NCI-H82 treated with DMSO at 0.1 percent for 48 hours (cell line): Measurements from ENCODE around the gene NUSAP1.
A peak's percentile ranks its signal among the peaks of the same experiment; 100 is the strongest.
"Not testable (repeated sequence)": the region's sequence is repeated elsewhere in the genome, so short reads cannot be mapped to it uniquely, and the experiment has no call there.

ENCODE experiments used
- DNase-seq: peaks from one replicate; lab custom pipeline; 2025; ENCODE audit not compliant: unreplicated experiment; lab: John Stamatoyannopoulos, UW

NUSAP1 gene, protein sequence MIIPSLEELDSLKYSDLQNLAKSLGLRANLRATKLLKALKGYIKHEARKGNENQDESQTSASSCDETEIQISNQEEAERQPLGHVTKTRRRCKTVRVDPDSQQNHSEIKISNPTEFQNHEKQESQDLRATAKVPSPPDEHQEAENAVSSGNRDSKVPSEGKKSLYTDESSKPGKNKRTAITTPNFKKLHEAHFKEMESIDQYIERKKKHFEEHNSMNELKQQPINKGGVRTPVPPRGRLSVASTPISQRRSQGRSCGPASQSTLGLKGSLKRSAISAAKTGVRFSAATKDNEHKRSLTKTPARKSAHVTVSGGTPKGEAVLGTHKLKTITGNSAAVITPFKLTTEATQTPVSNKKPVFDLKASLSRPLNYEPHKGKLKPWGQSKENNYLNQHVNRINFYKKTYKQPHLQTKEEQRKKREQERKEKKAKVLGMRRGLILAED

DNA sequence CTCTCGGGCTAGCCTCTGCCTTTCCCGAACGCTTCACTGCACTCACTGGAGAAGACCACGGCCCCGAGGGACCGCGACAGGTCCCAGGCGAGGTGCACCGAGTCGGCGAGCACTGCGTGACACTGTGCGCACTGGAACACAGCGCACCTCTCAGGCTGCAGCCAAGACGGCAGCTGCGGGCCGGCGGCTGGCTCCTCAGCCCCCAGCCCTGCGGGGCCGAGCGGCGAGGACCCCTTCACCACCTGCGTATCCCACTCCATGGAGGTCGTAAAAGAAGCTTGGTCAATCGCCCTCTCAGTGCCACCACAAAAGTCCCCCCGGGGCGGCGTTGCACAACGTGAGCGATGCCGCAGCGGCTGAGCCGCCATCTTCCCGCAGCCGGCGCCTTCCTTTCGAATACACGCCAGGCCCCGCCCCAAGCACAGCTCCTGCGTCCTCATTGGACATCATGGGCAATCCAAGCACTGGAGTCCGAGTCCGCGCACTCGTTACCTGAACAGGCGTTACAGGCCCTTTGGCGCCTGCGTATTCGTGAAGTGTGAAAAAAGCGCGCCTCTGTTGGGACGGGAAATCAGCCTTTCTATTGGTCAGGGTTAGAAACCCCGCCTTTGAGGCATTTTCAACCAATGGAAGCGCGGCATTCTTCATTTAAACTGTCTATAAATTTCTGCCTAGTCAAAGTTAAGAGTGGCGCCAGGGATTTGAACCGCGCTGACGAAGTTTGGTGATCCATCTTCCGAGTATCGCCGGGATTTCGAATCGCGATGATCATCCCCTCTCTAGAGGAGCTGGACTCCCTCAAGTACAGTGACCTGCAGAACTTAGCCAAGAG is at the start of gene NUSAP1, which contains the start of gene OIP5:
TSS of gene NUSAP1 (plus strand) at position 688 of the 832 bp plus-strand sequence. CDS start at position 765, 77 bp downstream.
TSS of gene OIP5 (minus strand) at position 398 of the 832 bp plus-strand sequence. CDS start at position 368, 30 bp downstream.
- DNase-seq = peak; percentile 99

DNA sequence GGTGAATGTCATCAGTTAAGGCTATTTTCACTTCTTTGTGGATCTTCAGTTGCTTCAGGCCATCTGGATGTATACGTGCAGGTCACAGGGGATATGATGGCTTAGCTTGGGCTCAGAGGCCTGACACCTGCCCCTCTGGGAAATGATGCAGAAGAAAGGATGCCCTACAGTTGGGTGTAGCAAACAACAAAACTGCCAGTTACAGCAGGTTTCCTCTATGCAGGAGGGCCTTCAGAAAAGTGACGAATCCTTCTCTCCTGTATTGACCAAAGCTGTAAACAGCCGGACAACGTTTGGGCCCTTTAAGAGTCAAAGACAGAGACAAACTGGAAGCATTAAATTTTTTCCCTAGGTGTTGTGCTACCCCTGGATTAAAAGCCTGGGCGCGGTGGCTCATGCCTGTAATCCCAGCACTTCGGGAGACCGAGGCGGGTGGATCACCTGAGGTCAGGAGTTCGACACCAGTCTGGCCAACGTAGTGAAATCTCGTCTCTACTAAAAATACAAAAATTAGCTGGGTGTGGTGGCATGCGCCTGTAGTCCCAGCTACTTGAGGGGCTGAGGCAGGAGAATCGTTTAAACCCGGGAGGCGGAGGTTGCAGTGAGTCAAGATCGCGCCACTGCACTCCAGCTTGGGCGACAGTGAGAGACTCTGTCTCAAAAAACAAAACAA is 49.6 kb upstream of the NUSAP1 start:
- DNase-seq = not testable (repeated sequence)

DNA sequence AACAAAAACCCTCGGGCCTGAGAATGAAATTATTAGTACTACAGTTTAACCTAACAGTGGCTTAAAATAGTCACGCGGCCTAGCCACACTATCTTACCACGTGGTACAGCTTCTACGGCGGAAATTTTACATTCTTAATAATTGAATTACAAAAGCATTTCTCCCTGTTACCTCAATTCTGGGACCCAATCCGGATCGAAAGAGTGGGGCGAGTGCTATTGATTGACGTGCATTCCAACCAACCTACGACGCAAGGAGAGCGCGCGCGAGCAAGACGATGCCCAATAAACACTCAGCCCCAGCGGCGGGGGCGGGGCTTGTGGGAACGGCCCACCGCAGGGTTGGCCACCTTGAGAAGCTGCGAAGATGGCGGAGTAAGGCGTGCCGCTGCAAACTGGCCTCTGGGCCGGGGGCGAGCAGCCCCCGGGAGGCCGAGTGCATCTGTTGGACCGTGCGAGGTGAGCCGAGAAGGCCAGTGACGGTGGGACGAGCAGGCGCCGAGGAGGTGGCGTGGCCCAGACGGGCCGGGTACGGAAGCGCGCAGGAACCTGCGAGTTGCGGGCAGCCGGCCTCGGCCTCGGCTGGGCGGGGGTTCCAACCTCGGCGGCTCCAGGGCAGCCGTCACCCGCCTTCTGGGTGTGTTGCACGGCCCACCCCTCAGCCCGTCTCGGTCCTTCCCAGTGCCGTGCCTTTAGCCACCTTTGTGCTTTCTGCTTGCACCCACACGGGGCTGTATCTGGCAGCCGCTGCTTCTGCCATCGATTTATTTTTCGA is 48.8 kb upstream of the NUSAP1 start:
- DNase-seq = peak; percentile 98

DNA sequence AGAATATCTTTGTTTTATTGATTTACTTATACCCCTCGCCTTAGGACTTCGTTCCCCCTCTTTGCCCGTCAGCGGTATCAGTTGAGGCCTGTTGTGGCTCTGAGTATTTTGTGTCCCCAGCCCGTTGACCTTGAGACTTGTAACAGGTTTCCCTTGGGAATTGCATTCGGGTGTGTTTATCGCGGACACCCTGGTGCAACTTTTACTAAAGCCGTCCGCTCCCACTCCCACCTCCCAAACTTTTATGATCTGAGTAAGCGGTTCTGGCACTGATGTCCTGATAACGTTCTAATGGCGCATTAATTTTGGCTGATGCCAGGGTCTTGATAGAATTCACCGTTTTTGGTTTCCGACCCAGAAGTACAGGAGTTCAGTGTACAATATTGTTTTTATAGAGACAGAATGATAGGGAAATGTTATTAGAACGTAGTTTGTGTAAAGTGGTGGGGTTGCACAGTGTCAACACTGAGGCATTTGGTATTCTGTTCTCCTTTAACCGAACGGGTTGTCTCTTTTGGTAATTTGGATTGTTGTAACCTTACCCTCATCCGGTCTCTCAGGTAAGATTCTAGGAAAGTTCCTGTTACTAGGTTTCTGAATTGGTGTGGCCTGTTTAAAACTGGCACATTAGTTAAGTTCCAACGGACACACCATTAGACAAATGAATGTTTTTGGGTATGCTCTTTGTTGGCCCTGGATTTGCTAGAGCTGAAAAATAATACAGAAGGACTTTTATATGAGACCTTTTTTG is 48.1 kb upstream of the NUSAP1 start:
- DNase-seq = no peak

DNA sequence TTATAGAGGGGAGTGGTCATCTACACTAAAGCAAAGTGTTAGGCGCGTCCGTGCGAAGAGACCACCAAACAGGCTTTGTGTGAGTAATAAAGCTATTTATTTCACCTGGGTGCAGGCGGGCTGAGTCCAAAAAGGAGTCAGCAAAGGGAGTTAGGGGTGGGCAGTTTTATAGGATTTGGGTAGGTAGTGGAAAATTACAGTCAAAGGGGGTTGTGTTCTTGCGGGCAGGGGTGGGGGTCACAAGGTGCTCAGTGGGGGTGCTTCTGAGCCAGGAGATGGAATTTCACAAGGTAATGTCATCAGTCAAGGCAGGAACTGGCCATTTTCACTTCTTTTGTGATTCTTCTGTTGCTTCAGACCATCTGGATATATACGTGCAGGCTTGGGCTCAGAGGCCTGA is 47.4 kb upstream of the NUSAP1 start:
- DNase-seq = no peak

DNA sequence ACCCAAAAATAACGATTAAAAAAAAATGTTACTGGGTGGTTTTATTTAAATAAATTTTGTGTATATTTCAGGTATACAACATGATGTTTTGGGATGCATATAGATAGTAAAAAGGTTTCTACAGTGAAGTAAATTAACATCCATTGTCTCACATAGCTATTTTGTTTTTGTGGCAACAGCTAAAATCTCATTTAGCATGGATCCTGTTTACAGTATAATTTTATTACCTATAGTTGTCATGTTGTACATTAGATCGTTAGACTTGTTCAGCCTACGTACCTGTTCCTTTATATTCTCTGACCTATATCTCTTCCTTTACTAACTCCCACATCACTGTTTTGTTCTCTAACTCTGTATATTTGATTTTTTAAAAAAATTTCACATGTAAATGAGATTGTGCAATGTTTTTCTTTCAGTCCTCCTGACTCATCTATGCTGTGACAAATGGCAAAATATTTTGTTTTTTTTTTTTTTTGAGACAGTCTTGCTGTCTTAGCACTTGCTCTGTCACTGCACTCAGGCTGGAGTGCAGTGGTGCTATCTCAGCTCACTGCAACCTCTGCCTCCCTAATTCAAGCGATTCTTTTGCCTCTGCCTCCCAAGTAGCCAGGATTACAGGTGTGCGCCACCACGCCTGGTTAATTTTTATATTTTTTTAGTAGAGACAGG is 45.9 kb upstream of the NUSAP1 start:
- DNase-seq = no peak

DNA sequence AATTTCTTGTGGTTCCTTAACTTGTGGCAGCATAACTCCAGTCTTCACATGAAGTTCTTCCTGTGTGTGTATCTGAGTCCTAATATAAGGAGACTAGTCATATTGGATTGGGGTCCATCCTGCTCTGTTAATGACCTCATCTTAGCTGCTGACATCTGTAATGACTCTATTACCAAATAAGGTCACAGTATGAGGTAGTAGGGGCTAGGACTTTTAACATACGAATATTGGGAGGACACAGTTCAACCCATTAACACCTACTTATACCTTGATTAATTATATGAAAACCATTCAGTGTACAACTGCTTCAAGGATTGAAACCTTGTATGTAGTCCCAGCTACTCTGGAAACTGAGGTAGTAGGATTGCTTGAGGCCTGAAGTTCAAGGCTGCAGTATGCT is 44.2 kb upstream of the NUSAP1 start:
- no peak for DNase-seq

DNA sequence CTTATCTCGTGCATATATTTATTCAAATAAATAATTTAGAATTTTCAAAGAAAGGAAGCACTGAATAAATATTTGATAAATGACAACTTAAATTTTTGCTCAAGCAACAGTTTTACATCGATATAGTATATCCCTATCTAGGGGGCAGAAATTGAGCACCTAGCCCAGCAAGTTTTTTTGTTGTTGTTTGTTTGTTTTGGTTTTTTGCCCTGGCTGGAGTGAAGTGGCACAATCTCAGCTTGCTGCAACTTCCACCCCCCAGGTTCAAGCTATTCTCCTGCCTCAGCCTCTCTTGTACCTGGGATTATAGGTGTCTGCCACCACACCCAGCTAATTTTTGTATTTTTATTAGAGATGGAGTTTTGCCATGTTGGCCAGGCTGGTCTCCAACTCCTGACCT is 42.7 kb upstream of the NUSAP1 start:
- no peak for DNase-seq

DNA sequence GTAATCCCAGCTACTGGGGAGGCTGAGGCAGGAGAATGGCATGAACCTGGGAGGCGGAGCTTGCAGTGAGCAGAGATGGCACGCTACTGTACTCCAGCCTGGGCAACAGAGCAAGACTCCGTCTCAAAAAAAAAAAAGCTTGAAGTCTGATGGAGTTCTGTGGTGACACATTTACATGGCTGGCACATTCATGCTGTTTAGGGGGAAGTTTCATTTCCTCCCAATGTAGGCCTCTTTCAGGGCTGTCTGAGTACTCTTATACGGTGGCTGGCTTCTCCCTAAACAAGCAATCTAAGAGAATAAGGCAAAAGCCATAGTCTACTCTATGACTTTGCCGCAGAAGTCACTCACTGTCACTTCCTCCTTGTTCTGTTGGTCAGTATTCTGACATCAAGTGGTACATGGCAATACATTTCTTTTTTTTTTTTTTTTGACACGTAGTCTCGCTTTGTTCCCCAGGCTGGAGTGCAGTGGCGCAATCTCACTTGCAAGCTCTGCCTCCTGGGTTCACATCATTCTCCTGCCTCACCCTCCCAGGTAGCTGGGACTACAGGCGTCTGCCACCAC is 41.5 kb upstream of the NUSAP1 start:
- no peak for DNase-seq

DNA sequence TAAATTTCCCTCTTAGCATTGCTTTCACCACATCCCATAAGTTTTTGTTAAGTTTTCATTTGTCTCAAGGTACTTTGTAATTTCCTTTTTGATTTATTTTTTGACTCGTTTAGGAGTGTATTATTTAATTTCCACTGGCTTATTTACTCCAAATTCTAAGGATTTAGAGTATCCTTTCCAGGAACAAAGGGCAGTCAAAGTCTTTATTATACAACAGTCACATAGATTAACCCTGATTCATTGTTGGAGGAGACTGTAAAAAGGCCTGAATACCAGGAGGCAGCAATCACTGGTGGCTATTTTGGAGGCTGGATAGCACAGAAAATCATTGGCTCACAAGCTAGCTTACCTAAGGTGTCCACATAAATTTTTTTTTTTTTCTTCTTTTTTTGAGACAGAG is 40.2 kb upstream of the NUSAP1 start:
- no peak for DNase-seq

DNA sequence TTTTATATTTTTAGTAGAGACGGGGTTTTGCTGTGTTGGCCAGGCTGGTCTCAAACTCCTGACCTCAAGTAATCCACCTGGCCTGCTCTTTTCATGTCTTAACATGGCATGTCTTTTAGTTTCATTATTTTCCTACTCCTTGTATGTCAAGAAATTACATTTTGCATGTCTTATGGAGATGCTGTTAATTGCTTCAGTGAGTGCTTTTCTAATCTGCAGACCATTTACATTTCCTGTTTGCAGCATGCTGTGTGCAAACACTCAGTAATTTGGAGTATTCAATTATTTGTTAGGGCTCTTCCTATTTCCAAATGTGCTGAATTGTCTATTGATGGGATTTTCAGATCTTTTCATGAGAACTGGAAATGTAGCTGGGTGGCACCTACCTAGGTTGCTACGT is 31.5 kb upstream of the NUSAP1 start:
- not testable (repeated sequence) for DNase-seq

DNA sequence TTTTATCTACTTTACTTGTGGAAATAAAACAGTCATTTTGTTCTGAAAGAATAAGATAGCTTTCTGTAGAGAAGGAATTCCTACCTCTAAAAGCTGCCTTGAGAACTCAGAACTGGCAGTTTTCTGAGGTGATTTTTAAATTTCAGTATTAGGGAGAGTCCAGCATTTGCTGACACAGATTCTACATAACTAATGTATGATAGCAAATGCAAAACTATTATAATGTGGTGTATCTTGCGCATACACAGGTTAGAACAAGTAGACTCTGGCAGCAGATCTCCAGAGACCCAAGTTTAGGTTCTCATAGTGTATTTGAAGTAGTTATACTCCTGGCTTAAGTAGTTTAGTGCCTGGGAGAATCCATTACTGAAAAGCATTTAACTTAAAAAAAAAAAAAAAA is 31.1 kb upstream of the NUSAP1 start:
- DNase-seq = no peak

DNA sequence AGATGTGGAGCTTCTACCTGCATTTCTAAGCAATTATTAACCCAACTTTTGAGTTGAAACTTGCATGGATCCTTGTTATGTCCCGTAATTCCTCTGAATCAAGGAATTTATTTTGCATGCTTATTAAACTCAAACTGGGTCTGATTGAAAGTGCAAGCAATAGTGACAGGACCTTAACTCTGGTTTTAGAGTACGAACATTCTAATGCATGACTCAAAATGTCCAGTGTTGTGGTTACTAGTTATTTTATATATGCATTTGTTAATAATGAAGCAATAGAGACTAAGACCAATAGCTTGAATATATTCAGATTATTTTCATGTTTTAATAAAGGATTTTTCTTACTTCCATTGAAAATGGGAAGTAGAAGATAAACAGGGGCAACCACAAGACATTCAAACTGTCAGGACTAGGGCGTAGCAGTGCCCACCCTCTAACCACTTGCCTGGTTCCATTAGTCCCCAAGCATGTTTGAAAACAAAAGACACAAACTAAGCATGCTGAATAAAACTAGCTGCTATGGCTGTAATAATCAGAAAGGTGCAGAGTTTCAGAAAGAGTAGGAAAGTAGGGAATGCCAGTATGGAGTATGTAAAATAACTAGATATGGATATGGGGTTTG is 28.4 kb upstream of the NUSAP1 start:
- DNase-seq = no peak

DNA sequence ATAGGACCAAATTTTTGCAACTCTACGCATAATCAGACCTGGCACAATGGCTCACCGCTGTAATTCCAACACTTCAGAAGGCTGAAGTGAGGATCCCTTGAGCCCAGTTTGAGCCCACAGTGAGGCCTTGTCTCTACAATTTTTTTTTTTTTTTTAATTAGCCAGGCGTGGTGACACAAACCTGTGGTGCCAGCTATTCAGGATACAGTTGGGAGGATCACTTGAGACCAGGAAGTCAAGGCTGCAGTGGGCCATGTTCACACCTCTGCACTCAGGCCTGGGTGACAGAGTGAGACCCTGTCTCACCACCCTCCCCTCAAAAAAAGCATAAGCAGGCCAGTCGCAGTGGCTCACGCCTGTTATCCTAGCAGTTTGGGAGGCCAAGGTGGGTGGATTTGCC is 25.0 kb upstream of the NUSAP1 start:
- DNase-seq = no peak

DNA sequence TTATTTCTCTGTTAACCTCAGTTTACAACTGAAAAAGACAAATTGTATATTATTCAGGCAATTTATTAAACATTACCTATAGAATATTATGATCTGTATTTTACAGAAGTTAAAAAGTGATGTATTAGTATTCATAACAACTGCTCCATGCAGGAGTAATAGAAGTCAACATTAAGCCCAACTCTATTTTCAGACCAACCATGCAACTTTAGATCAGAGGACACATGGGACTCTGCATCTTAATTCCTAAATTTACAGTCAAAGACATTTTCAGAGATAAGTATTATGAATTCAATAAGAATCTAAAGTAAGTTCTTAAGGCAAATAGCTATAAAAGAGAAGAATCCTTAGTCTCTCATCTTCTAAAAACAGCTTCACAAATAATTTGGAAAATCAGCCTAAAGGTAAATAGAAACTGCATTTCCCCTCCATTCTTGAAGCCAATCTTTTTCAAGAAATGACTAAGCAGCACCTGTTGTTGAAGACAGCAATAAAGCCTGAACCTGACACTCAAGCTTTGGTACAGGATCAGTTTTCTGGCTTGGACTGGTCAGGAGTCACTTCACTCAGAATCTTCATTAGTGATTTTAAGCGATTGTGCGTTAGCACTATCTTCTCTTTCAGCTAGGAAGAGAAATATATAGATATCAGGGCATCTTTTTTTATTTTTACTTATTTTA is 23.3 kb upstream of the NUSAP1 start:
- DNase-seq = no peak

DNA sequence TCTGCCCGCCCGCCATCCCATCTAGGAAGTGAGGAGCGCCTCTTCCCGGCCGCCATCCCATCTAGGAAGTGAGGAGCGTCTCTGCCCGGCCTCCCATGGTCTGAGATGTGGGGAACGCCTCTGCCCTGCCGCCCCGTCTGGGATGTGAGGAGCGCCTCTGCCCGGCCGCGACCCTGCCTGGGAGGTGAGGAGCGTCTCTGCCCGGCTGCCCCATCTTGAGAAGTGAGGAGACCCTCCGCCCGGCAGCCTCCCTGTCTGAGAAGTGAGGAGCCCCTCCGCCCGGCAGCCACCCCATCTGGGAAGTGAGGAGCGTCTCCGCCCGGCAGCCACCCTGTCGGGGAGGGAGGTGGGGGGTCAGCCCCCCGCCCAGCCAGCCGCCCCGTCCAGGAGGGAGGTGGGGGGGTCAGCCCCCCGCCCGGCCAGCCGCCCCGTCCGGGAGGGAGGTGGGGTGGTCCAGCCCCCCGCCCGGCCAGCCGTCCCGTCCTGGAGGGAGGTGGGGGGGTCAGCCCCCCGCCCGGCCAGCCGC is 11.8 kb upstream of the NUSAP1 start:
- not testable (repeated sequence) for DNase-seq

DNA sequence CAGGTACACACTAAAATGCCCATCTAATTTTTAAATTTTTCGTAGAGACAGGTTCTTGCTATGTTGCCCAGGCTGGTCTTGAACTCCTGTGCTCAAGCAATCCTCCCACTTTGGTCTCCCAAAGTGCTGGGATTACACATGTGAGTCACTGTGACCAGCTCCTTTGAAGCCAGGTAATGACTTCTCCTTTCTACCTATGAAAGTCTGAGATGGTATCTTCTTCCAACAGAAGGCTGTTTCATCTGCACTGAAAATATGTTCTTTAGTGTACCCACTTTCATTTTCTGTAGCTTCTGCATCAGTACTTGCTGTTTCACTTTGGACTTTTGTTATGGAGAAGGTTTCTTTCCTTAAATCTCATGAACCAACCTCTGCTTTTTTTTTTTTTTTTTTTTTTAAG is 9.1 kb upstream of the NUSAP1 start:
- DNase-seq = no peak

DNA sequence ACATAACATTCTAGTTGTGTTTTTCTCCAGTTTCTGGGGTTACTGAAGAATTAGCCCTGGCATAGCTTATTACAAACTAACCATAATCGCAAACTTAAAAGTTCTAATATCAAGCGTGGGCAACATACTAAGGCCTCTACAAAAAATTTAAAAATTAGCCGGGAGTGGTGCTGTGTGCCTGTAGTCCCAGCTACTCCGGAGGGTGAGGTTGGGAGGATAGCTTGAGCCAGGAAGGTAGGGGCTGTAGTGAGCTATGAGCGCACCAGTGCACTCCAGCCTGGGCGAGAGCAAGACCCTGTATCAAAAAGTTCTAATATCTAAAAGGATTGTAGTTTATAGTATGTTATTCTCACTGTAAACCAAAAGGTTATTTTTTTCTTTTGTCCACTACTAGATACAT is 1.4 kb upstream of the NUSAP1 start:
- peak; percentile 14 for DNase-seq
